ENCODE data around the gene SLC7A14.

SLC7A14 gene

GRCh38 chr3:170458285-170458684 is 127.6 kb downstream of the SLC7A14 start:
- DNase-seq (ENCODE audit: insufficient read length) (no peak), FAIRE-seq (no peak)
- TF ChIP-seq POLR2AphosphoS5 (IDR thresholded peaks at IDR 0.05; ENCODE audit: low read depth, low read length) (no peak), POLR2A (IDR thresholded peaks at IDR 0.05; ENCODE audit: low read depth, low read length) (no peak), TAF1 (IDR thresholded peaks at IDR 0.05; ENCODE audit: borderline replicate concordance, low read depth, low read length) (no peak)

DNA sequence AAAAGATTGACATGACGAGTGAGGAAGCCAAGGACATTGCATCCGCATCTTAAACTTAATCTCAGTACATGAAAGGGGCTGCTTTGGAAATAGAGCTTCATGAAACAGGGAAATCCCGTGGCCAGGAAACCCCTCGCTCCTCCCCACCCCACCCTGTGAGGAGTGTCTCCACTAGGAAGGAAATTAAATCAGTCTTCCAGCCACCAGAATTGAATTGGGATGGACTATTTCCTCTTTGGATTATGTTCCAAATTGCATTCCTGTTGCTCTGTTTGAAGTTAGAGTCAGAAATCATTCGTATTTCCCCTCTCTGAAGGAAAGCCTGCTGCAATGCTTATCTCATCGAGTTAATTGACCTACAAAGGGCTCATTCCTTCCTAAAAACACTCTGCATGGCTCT is 131.4 kb downstream of the SLC7A14 start:
- no peak for FAIRE-seq
- TF ChIP-seq POLR2AphosphoS5 (IDR thresholded peaks at IDR 0.05; ENCODE audit: low read depth, low read length) (no peak), TAF1 (IDR thresholded peaks at IDR 0.05; ENCODE audit: borderline replicate concordance, low read depth, low read length) (no peak), POLR2A (IDR thresholded peaks at IDR 0.05; ENCODE audit: low read depth, low read length) (no peak)
- no peak for DNase-seq (ENCODE audit: insufficient read length)

DNA sequence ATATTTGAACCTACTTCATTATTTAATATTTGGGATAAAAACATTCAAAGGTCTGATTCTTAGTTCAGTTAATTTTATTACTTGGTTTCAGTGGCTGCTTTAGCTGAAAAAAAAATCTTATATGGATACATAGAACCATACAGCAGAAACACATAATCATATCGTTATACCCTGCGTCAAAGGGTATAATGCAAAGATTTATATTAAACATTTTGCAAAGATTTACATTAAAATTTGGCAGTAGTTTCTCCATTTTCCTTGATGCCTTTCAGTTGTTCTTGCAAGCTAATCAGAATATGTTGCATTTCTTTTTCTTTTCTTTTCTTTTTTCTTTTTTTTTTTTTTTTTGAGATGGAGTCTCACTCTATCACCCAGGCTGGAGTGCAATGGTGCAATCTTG is 135.8 kb downstream of the SLC7A14 start:
- no peak for DNase-seq (ENCODE audit: insufficient read length)
- no peak for FAIRE-seq
- no peak for TF ChIP-seq POLR2AphosphoS5 (IDR thresholded peaks at IDR 0.05; ENCODE audit: low read depth, low read length)
- no peak for TF ChIP-seq POLR2A (IDR thresholded peaks at IDR 0.05; ENCODE audit: low read depth, low read length)
- no peak for TF ChIP-seq TAF1 (IDR thresholded peaks at IDR 0.05; ENCODE audit: borderline replicate concordance, low read depth, low read length)

DNA sequence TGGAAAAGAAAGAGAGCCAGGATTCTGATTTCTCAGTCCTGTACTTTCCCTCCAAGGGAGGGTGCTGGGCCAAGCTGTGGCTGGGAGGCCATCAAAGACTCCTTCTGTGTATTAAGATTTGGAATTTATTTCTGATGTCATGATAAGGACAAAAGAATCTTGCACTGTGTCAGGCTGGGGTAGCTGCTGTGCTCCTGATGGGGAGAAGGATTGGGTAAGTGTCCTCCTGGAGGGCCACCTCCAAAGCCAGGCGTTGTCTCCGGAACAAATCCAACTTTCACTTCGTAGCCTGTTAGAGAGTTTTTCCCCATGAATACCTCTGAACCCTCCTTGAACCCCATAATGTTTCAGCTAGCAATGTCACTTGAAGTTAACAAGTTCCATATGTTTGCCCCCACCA is 137.3 kb downstream of the SLC7A14 start:
- FAIRE-seq: no peak
- TF ChIP-seq TAF1 (IDR thresholded peaks at IDR 0.05; ENCODE audit: borderline replicate concordance, low read depth, low read length) (no peak), POLR2A (IDR thresholded peaks at IDR 0.05; ENCODE audit: low read depth, low read length) (no peak), POLR2AphosphoS5 (IDR thresholded peaks at IDR 0.05; ENCODE audit: low read depth, low read length) (no peak)
- DNase-seq (ENCODE audit: insufficient read length): no peak

- TF ChIP-seq POLR2AphosphoS5 (IDR thresholded peaks at IDR 0.05; ENCODE audit: low read depth, low read length): no peak
- TF ChIP-seq TAF1 (IDR thresholded peaks at IDR 0.05; ENCODE audit: borderline replicate concordance, low read depth, low read length): no peak
- TF ChIP-seq POLR2A (IDR thresholded peaks at IDR 0.05; ENCODE audit: low read depth, low read length): no peak
- DNase-seq (ENCODE audit: insufficient read length) (no peak), FAIRE-seq (no peak)
Measured at GRCh38 chr3:170443457-170443856, 142.4 kb downstream of the SLC7A14 start.

DNA sequence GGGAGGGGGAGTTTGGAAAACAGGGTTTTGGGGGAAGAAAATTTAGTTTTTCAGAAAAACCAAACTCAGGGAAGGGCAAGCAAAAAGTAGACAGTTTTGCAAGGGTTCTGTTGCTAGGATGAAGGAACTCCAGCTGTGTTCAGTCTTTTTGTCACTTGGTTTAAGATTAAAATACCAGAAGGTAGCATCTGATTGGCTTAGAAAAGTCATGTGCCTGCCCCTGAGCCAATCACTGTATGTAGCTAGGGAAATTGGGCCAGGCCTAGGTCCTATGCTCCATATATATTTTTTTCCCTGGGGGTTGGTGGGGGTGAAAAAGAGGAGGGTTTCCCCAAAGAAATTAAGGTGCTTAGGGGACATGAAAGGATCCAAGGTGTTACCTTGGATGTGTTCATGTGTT is 142.9 kb downstream of the SLC7A14 start:
- TF ChIP-seq POLR2AphosphoS5 (IDR thresholded peaks at IDR 0.05; ENCODE audit: low read depth, low read length) (no peak), POLR2A (IDR thresholded peaks at IDR 0.05; ENCODE audit: low read depth, low read length) (no peak), TAF1 (IDR thresholded peaks at IDR 0.05; ENCODE audit: borderline replicate concordance, low read depth, low read length) (no peak)
- DNase-seq (ENCODE audit: insufficient read length): no peak
- FAIRE-seq: no peak

DNA sequence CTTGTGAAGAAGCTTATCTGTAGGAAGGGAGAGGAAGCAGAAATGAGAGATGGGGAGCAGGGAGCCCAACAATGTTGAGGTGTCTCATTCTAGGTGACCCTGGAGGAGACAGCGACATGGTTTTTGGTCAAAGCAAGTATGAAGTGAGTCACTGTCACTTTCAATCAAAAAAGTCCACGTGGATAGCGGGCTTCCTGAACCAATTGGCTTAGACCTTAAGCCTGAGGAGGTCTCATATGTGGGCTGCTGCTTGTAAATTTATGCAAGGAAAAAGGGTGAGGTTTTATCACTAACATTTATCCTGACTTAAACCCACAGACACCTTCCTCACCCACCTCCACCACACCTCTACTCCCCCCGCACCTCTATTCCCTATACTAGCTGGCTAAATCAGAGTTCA is 144.5 kb downstream of the SLC7A14 start:
- FAIRE-seq (no peak), DNase-seq (ENCODE audit: insufficient read length) (no peak)
- TF ChIP-seq POLR2AphosphoS5 (IDR thresholded peaks at IDR 0.05; ENCODE audit: low read depth, low read length): no peak
- TF ChIP-seq POLR2A (IDR thresholded peaks at IDR 0.05; ENCODE audit: low read depth, low read length): no peak
- TF ChIP-seq TAF1 (IDR thresholded peaks at IDR 0.05; ENCODE audit: borderline replicate concordance, low read depth, low read length): no peak

DNA sequence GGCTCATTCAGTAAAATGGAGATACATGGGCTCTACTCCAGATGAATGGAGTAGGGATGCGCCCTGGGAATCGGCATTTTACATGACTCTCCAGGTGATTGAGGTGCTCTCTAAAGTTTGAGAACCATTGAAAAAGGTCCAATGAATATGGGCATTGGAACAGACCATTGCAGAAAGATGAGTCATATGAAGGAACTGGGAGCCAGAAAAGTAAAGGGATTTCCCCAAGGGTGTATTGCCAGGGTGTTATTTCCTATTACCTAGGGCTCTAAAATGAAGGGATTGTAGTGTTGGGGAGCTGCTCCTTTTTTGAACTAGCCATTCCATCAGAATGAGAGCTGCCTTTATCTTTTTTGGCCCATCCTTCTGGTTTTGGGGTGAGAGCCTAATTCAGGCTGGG is 145.5 kb downstream of the SLC7A14 start:
- DNase-seq (ENCODE audit: insufficient read length): no peak
- FAIRE-seq: no peak
- no peak for TF ChIP-seq TAF1 (IDR thresholded peaks at IDR 0.05; ENCODE audit: borderline replicate concordance, low read depth, low read length)
- no peak for TF ChIP-seq POLR2AphosphoS5 (IDR thresholded peaks at IDR 0.05; ENCODE audit: low read depth, low read length)
- TF ChIP-seq POLR2A (IDR thresholded peaks at IDR 0.05; ENCODE audit: low read depth, low read length): no peak

DNA sequence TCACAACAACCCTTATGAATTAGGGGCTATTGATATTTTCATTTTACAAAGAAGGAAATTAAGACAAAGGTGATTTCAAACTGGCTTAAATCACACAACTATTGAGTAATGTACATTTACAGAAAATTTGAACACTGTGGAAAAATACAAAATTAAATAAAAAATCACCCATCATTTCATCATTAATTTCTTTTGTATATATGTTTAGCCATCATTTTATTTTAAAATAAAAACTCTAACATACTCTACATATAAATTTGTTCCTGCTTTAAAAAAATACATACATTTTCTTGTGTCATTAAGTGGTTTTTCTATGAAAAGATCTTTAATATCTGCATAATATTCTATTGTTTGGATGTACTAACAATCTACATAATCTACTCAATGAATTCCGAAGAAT is 147.0 kb downstream of the SLC7A14 start:
- TF ChIP-seq POLR2A (IDR thresholded peaks at IDR 0.05; ENCODE audit: low read depth, low read length): no peak
- TF ChIP-seq POLR2AphosphoS5 (IDR thresholded peaks at IDR 0.05; ENCODE audit: low read depth, low read length): no peak
- TF ChIP-seq TAF1 (IDR thresholded peaks at IDR 0.05; ENCODE audit: borderline replicate concordance, low read depth, low read length): no peak
- FAIRE-seq (no peak), DNase-seq (ENCODE audit: insufficient read length) (no peak)

DNA sequence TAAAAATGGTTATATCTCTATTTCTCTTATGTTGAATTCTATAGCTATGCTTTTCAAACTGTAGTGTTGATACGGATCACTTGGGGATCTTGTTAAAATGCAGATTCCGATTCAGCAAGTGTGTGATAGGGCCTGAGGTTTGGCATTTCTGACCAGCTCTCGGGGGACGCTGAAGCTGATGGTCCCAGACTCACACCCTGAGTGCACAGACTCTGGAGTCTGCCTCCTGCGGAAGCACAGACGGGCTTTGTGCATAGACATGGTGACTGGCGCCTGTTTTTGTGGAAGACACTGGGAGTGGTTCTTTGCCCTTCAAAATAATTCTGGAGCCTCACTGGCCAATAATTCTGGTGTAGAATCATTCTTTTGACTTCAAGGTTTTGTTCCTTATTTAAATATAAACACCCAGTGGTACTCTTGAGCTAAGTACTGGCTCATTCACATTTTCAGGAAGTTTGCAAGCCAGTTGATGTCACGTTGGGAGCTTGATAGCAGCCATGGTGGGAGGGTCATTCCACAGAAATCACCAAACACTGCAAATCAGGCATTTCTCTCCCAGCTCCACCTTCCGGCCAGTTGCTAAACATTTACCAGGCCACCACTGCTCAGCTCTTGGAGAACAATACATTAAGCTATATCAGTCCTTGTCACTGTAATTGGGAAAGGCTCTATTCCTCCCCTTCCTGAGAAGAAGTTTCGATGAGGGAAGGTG is 148.0 kb downstream of the SLC7A14 start:
- DNase-seq (ENCODE audit: insufficient read length) (no peak), FAIRE-seq (no peak)
- no peak for TF ChIP-seq TAF1 (IDR thresholded peaks at IDR 0.05; ENCODE audit: borderline replicate concordance, low read depth, low read length)

GRCh38 chr3:170437176-170437575 is 148.7 kb downstream of the SLC7A14 start:
- TF ChIP-seq POLR2A (IDR thresholded peaks at IDR 0.05; ENCODE audit: low read depth, low read length) (no peak), TAF1 (IDR thresholded peaks at IDR 0.05; ENCODE audit: borderline replicate concordance, low read depth, low read length) (no peak), POLR2AphosphoS5 (IDR thresholded peaks at IDR 0.05; ENCODE audit: low read depth, low read length) (no peak)
- FAIRE-seq: no peak

DNA sequence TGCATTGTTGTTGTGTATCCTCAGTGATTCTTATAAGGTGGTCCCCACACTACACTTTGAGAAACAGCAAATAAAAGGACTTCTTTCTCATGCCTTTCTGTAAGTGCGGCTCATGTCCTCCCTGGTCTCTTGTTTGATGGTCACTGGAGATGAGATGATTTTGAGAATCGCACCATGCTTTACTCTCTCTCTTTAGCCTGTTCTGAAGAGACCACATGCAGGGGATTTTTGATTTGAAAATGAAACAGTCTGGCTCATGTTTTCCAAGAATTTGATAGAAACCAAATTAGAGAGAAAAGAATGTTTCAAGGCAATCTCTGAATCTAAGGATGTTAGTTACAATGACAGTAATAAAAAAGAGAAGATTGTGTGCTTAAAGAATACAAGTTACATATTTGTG is 149.2 kb downstream of the SLC7A14 start:
- FAIRE-seq (no peak), DNase-seq (ENCODE audit: insufficient read length) (no peak)
- no peak for TF ChIP-seq POLR2AphosphoS5 (IDR thresholded peaks at IDR 0.05; ENCODE audit: low read depth, low read length)

More at GRCh38 chr3:170437176-170437575, 148.7 kb downstream of the SLC7A14 start:
- no peak for DNase-seq (ENCODE audit: insufficient read length)

GRCh38 chr3:170432416-170432815 is 153.5 kb downstream of the SLC7A14 start:
- DNase-seq (ENCODE audit: insufficient read length): no peak

More at GRCh38 chr3:170432416-170432815, 153.5 kb downstream of the SLC7A14 start:
- no peak for FAIRE-seq
- TF ChIP-seq POLR2AphosphoS5 (IDR thresholded peaks at IDR 0.05; ENCODE audit: low read depth, low read length) (no peak), TAF1 (IDR thresholded peaks at IDR 0.05; ENCODE audit: borderline replicate concordance, low read depth, low read length) (no peak), POLR2A (IDR thresholded peaks at IDR 0.05; ENCODE audit: low read depth, low read length) (no peak)
